H1 (cell line): ENCODE measurements around the gene GCLC. TPM values are rescaled to one million over a fixed set of nuclear protein-coding genes. Genes with fewer than 3 reads are reported as not detected.

Experiments
- CTCF ChIP-seq, 3 experiments: IDR thresholded peaks; 1 replicate in 2 of 3; 2 replicates in 1 of 3; pipeline versions ENCODE4 v1.5.1 to v1.6.1; 2011; ENCODE audit warnings: low read length in 3 of 3, mild to moderate bottlenecking in 3 of 3, inconsistent platforms in 2 of 3, low read depth in 1 of 3, moderate library complexity in 1 of 3; ENCODE audit not compliant: insufficient read depth in 1 of 3; ENCODE audit errors: control extremely low read depth in 1 of 3
- EGR1 ChIP-seq: IDR thresholded peaks from 2 replicates; pipeline ENCODE4 v1.6.1; 2011; ENCODE audit warnings: low read depth, low read length, borderline replicate concordance
- polyA plus RNA-seq, 7 experiments: library from polyadenylated mRNA; depleted of rRNA in 3 of 7; stranded (reverse) in 5 of 7; unstranded in 2 of 7; fragments of >200 nt in 5 of 7; fragments of 200-250 nt in 2 of 7; gene quantifications; 1 replicate in 5 of 7; 2 replicates in 1 of 7; 4 replicates in 1 of 7; pipeline versions ENCODE4 v1.2.1 to v1.2.3, GENCODE V29; 2011 to 2013; ENCODE audit warnings: missing spikeins in 2 of 7, mixed read lengths in 2 of 7
- total RNA-seq: library from RNA; stranded (reverse); fragmentation: NEBNext Ultra II Directional; extraction: Animal tissue kit (Norgen Biotek cat#: 25700); gene quantifications from 2 replicates; pipeline ENCODE4 v1.2.1, GENCODE V29; 2021

Gene GCLC
- total and polyA plus RNA-seq, 2 of the 8 experiments (the other 6 are each of a cell fraction or from before 2014, with no cell fraction given): 15.8 to 54.0 TPM

- TF ChIP-seq CTCF (IDR thresholded peaks at IDR 0.05; ENCODE audit: control extremely low read depth in 1 of 3, insufficient read depth in 1 of 3, low read depth in 1 of 3, low read length in 3 of 3) (no peak), EGR1 (no peak)
These were observed 1.3 kb downstream of the GCLC start (continued) for GRCh38 chr6:53543359-53544216.
